Measurements from ENCODE around the gene CDK3. TPM values are rescaled to one million over a fixed set of nuclear protein-coding genes. Genes with fewer than 3 reads are reported as not detected.

The CDK3 gene
- total and polyA plus RNA-seq, 4 donors, result 3.8 to 16.9 (median 12.1) TPM

- no peak overlapping the region for H3K27ac ChIP-seq (ENCODE audit: low read depth, low read length)
- H3K4me1 ChIP-seq (ENCODE audit: control insufficient read depth, insufficient read depth, low read length), result peaks cover 10% of the 10 kb centered on the region
- H3K27me3 ChIP-seq (ENCODE audit: control insufficient read depth, insufficient read depth, low read length), result no peaks in the 10 kb centered on the region
- H3K4me3 ChIP-seq (ENCODE audit: low read depth, low read length), result no peak overlapping the region
- WGBS (ENCODE audit: insufficient coverage), result 88% methylated on average over 15 of the region's 15 CpGs
- DNase-seq (ENCODE audit: low read depth in 4 of 6, low spot score in 6 of 6), result no peak
- H3K9me3 ChIP-seq (ENCODE audit: control insufficient read depth, insufficient read depth, low read length), result no peaks in the 10 kb centered on the region
- H3K36me3 ChIP-seq (ENCODE audit: control insufficient read depth, insufficient read depth, low read length), result peaks cover 16% of the 10 kb centered on the region
Observed at GRCh38 chr17:76013377-76013932, 12.8 kb downstream of the CDK3 start.

GRCh38 chr17:76014100-76014924 lies 13.7 kb downstream of the CDK3 start:
- no peak overlapping the region for H3K4me3 ChIP-seq (ENCODE audit: low read depth, low read length)
- WGBS (ENCODE audit: insufficient coverage), result 30% methylated on average over 19 of the region's 19 CpGs
- H3K27me3 ChIP-seq (ENCODE audit: control insufficient read depth, insufficient read depth, low read length), result no peaks in the 10 kb centered on the region
- H3K36me3 ChIP-seq (ENCODE audit: control insufficient read depth, insufficient read depth, low read length), result peaks cover 8% of the 10 kb centered on the region
- H3K27ac ChIP-seq (ENCODE audit: low read depth, low read length), result no peak overlapping the region
- no peaks in the 10 kb centered on the region for H3K9me3 ChIP-seq (ENCODE audit: control insufficient read depth, insufficient read depth, low read length)
- peak in 2 of 6 donors; percentile 79 to 81 for DNase-seq (ENCODE audit: low read depth in 4 of 6, low spot score in 6 of 6)
- peaks cover 10% of the 10 kb centered on the region for H3K4me1 ChIP-seq (ENCODE audit: control insufficient read depth, insufficient read depth, low read length)

- H3K4me3 ChIP-seq (ENCODE audit: low read depth, low read length), result no peak overlapping the region
- H3K27ac ChIP-seq (ENCODE audit: low read depth, low read length), result no peak overlapping the region
- peaks cover 5% of the 10 kb centered on the region for H3K36me3 ChIP-seq (ENCODE audit: control insufficient read depth, insufficient read depth, low read length)
- H3K27me3 ChIP-seq (ENCODE audit: control insufficient read depth, insufficient read depth, low read length), result no peaks in the 10 kb centered on the region
- WGBS (ENCODE audit: insufficient coverage), result 83% methylated on average over 26 of the region's 26 CpGs
- H3K9me3 ChIP-seq (ENCODE audit: control insufficient read depth, insufficient read depth, low read length), result no peaks in the 10 kb centered on the region
- no peak for DNase-seq (ENCODE audit: low read depth in 4 of 6, low spot score in 6 of 6)
- H3K4me1 ChIP-seq (ENCODE audit: control insufficient read depth, insufficient read depth, low read length), result peaks cover 10% of the 10 kb centered on the region
Observed at GRCh38 chr17:76014925-76015261, 14.2 kb downstream of the CDK3 start.

- no peaks in the 10 kb centered on the region for H3K9me3 ChIP-seq (ENCODE audit: control insufficient read depth, insufficient read depth, low read length)
- H3K4me1 ChIP-seq (ENCODE audit: control insufficient read depth, insufficient read depth, low read length), result peaks cover 10% of the 10 kb centered on the region
- H3K27me3 ChIP-seq (ENCODE audit: control insufficient read depth, insufficient read depth, low read length), result no peaks in the 10 kb centered on the region
- 86% methylated on average over 19 of the region's 21 CpGs for WGBS (ENCODE audit: insufficient coverage)
- no peak overlapping the region for H3K4me3 ChIP-seq (ENCODE audit: low read depth, low read length)
- no peak for DNase-seq (ENCODE audit: low read depth in 4 of 6, low spot score in 6 of 6)
- no peak overlapping the region for H3K27ac ChIP-seq (ENCODE audit: low read depth, low read length)
- H3K36me3 ChIP-seq (ENCODE audit: control insufficient read depth, insufficient read depth, low read length), result peaks cover 3% of the 10 kb centered on the region
Observed at GRCh38 chr17:76017481-76018339, 17.1 kb downstream of the CDK3 start.

- no peak overlapping the region for H3K27ac ChIP-seq (ENCODE audit: low read depth, low read length)
- no peaks in the 10 kb centered on the region for H3K27me3 ChIP-seq (ENCODE audit: control insufficient read depth, insufficient read depth, low read length)
- no peak overlapping the region for H3K4me3 ChIP-seq (ENCODE audit: low read depth, low read length)
- peaks cover 10% of the 10 kb centered on the region for H3K4me1 ChIP-seq (ENCODE audit: control insufficient read depth, insufficient read depth, low read length)
- DNase-seq (ENCODE audit: low read depth in 4 of 6, low spot score in 6 of 6), result no peak
- WGBS (ENCODE audit: insufficient coverage), result 78% methylated on average over 10 of the region's 11 CpGs
- H3K36me3 ChIP-seq (ENCODE audit: control insufficient read depth, insufficient read depth, low read length), result peaks cover 3% of the 10 kb centered on the region
- no peaks in the 10 kb centered on the region for H3K9me3 ChIP-seq (ENCODE audit: control insufficient read depth, insufficient read depth, low read length)
Observed at GRCh38 chr17:76018340-76018680, 17.7 kb downstream of the CDK3 start.

- H3K4me1 ChIP-seq (ENCODE audit: control insufficient read depth, insufficient read depth, low read length), result peaks cover 10% of the 10 kb centered on the region
- H3K36me3 ChIP-seq (ENCODE audit: control insufficient read depth, insufficient read depth, low read length), result peaks cover 3% of the 10 kb centered on the region
- no peaks in the 10 kb centered on the region for H3K27me3 ChIP-seq (ENCODE audit: control insufficient read depth, insufficient read depth, low read length)
- no peaks in the 10 kb centered on the region for H3K9me3 ChIP-seq (ENCODE audit: control insufficient read depth, insufficient read depth, low read length)
- 80% methylated on average over 12 of the region's 13 CpGs for WGBS (ENCODE audit: insufficient coverage)
- no peak overlapping the region for H3K27ac ChIP-seq (ENCODE audit: low read depth, low read length)
- no peak for DNase-seq (ENCODE audit: low read depth in 4 of 6, low spot score in 6 of 6)
- H3K4me3 ChIP-seq (ENCODE audit: low read depth, low read length), result no peak overlapping the region
Observed at GRCh38 chr17:76018801-76019200, 18.1 kb downstream of the CDK3 start.

GRCh38 chr17:76019833-76020467 lies 19.3 kb downstream of the CDK3 start:
- H3K4me1 ChIP-seq (ENCODE audit: control insufficient read depth, insufficient read depth, low read length), result no peaks in the 10 kb centered on the region
- no peaks in the 10 kb centered on the region for H3K9me3 ChIP-seq (ENCODE audit: control insufficient read depth, insufficient read depth, low read length)
- H3K36me3 ChIP-seq (ENCODE audit: control insufficient read depth, insufficient read depth, low read length), result peaks cover 3% of the 10 kb centered on the region
- DNase-seq (ENCODE audit: low read depth in 4 of 6, low spot score in 6 of 6), result no peak
- no peak overlapping the region for H3K4me3 ChIP-seq (ENCODE audit: low read depth, low read length)
- H3K27me3 ChIP-seq (ENCODE audit: control insufficient read depth, insufficient read depth, low read length), result no peaks in the 10 kb centered on the region
- 100% methylated on average over 1 of the region's 6 CpGs for WGBS (ENCODE audit: insufficient coverage)
- H3K27ac ChIP-seq (ENCODE audit: low read depth, low read length), result no peak overlapping the region

- H3K36me3 ChIP-seq (ENCODE audit: control insufficient read depth, insufficient read depth, low read length), result peaks cover 3% of the 10 kb centered on the region
- no peak overlapping the region for H3K27ac ChIP-seq (ENCODE audit: low read depth, low read length)
- H3K4me3 ChIP-seq (ENCODE audit: low read depth, low read length), result no peak overlapping the region
- no peaks in the 10 kb centered on the region for H3K27me3 ChIP-seq (ENCODE audit: control insufficient read depth, insufficient read depth, low read length)
- WGBS (ENCODE audit: insufficient coverage), result 84% methylated on average over 24 of the region's 24 CpGs
- no peak for DNase-seq (ENCODE audit: low read depth in 4 of 6, low spot score in 6 of 6)
- H3K4me1 ChIP-seq (ENCODE audit: control insufficient read depth, insufficient read depth, low read length), result no peaks in the 10 kb centered on the region
- H3K9me3 ChIP-seq (ENCODE audit: control insufficient read depth, insufficient read depth, low read length), result no peaks in the 10 kb centered on the region
Observed at GRCh38 chr17:76022285-76022684, 21.6 kb downstream of the CDK3 start.

- no peaks in the 10 kb centered on the region for H3K9me3 ChIP-seq (ENCODE audit: control insufficient read depth, insufficient read depth, low read length)
- no peak for DNase-seq (ENCODE audit: low read depth in 4 of 6, low spot score in 6 of 6)
- H3K27ac ChIP-seq (ENCODE audit: low read depth, low read length), result no peak overlapping the region
- H3K36me3 ChIP-seq (ENCODE audit: control insufficient read depth, insufficient read depth, low read length), result no peaks in the 10 kb centered on the region
- H3K4me3 ChIP-seq (ENCODE audit: low read depth, low read length), result no peak overlapping the region
- H3K4me1 ChIP-seq (ENCODE audit: control insufficient read depth, insufficient read depth, low read length), result no peaks in the 10 kb centered on the region
- 88% methylated on average over 26 of the region's 28 CpGs for WGBS (ENCODE audit: insufficient coverage)
- H3K27me3 ChIP-seq (ENCODE audit: control insufficient read depth, insufficient read depth, low read length), result no peaks in the 10 kb centered on the region
Observed at GRCh38 chr17:76022973-76023899, 22.6 kb downstream of the CDK3 start.
